GM19397 (cell line): Measurements from ENCODE around the gene UNC13C.

Source experiments
- ATAC-seq: cut with Tn5 transposase; IDR thresholded peaks from one replicate; pipeline ENCODE4 v1.9.1; 2021; ENCODE audit warnings: mild to moderate bottlenecking, moderate library complexity; ENCODE audit not compliant: unreplicated experiment

UNC13C gene

DNA sequence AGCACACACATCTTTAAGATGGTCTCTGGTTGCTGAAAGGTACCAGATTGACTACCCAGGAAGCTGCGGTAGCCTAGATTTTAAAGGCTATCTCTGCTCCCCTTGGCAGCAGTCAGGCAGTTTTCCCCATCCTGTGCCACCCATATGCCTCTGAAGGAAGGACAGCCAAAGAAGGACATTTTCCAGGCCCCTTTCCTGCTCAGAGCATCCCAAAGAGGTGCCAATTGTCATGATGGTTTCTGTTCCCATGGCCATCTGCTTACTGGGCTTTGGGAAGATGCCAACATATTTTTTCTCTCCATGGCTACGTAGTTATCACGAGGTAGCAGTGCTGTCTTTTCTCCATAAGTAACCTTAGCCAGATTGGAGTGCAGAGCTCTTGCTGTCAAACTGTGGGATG, 39.7 kb downstream of the UNC13C start:
- ATAC-seq, result no peak

GRCh38 chr15:54026258-54026657, 48.0 kb downstream of the UNC13C start:
- no peak for ATAC-seq

GRCh38 chr15:54026891-54027290, 48.6 kb downstream of the UNC13C start:
- ATAC-seq, result no peak

DNA sequence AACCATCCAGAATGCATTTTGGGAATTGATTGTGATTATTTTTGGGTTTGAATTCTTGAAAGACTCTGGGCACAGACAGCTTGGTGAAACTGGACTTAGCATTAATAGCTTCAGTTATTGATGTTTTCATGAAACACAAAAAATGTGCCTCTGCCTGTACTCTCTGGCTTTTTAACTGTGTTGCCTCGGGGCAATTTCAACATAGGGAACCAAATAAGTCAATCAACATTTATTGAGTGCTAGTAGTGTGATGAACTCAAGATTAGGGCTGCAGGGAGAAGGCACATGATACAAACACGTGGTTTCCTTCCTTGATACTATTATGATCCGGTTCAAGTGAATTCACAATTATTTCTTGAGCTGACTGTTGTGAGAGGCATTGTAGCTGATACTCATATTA, 50.8 kb downstream of the UNC13C start:
- no peak for ATAC-seq

DNA sequence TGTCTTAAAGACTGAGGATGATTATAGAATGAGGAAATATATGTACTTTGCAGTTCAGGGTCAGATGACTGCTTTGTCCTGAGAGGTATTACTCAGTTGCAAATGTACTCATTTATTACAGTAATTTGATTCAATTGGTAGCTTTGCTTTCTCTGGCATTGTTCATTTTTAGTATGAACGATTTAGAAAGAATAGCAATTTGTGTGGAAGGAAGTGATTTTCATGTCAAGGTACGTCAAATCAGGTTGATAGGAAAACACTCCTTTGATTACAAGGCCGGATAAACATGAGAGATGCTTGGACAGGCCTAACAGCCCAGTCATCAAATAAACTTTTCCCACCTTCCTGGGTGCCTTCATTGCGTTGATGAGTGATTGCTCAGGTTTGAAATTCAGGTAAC, 53.8 kb downstream of the UNC13C start:
- ATAC-seq, result no peak

GRCh38 chr15:54033356-54033860, 55.2 kb downstream of the UNC13C start:
- no peak for ATAC-seq

GRCh38 chr15:54033869-54034458, 55.7 kb downstream of the UNC13C start:
- no peak for ATAC-seq

GRCh38 chr15:54035616-54036015, 57.4 kb downstream of the UNC13C start:
- no peak for ATAC-seq

DNA sequence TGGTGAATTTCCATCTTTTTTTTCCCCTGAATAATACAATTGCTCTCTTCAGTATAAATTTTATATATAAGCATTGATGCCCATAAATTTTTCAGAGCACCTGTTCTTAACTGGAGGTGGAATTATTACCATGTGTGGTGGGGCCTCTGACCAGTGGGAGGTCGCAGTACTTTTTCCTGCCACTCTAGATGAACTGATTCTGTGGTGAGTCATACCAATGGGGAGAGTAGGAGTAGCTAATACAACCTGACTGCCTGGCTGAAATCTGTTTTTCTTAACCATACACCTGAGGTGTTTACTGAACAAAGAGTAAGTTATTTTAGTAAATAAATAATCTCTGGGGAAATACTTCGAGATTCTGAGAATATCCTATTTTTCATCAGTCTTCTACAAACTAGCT, 67.2 kb downstream of the UNC13C start:
- no peak for ATAC-seq

GRCh38 chr15:54046093-54046492, 67.9 kb downstream of the UNC13C start:
- ATAC-seq, result no peak

- ATAC-seq, result no peak
Observed at GRCh38 chr15:54064365-54064764, 86.1 kb downstream of the UNC13C start.

DNA sequence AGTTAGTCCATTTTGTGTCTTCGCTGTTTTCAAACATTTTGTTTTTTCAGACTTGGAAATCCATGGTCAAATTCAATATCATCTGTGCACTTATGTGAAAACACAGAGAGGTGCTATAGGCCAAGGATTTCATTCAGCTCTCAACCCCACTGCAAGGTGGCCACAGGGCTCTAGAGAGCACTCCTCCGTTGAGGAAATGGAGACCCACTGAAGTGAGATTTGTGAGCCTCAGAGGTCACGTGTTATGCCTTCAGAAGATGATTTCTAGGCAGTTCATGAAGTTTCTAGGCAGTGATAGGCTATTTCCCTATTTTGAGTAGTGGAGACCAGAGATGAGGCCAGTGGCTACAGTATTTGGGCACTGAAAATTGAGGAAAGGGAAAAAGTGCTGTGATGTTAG, 88.2 kb downstream of the UNC13C start:
- no peak for ATAC-seq

- ATAC-seq, result peak; percentile 57
Observed at GRCh38 chr15:54082836-54083492, 104.7 kb downstream of the UNC13C start.

- no peak for ATAC-seq
Observed at GRCh38 chr15:54083501-54083900, 105.3 kb downstream of the UNC13C start.

- ATAC-seq, result no peak
Observed at GRCh38 chr15:54083991-54084390, 105.8 kb downstream of the UNC13C start.

DNA sequence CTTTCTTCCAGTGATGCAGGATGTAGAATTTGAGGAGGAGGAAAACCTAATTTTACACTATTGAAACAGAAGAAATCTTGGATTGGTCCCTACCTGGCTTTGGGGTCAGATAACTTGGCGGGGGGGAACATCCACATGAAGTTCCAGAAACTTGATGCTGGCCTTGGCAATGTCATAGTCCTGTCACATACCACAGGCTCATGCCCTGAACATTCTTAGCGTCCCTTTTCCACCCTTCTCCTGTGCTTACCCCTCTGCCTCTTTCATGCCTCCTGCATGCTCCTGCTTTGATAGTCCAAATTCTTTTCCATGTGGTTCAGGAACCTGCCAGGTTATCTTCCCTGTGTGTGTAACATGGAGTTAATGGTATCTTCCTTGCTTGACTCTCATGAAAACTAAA, 110.6 kb downstream of the UNC13C start:
- no peak for ATAC-seq

- no peak for ATAC-seq
Observed at GRCh38 chr15:54089776-54090175, 111.5 kb downstream of the UNC13C start.

DNA sequence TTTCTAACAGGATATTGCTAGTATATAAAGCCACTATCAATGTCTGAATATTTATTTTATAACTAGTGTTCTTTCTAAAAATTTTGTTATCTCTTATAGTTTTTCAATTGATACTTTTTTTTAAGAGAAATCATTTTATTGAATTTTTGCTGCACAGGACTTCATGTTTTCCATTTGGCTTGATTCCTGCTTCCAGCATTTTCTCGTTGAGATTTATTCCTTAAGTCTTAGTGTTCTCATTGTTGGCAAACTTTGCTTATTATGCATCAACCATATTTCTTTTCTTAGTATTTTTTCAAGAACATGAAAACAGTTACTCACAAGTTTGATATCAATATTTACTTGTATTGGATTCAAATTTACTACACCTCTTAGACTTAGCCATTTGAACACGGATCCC, 113.4 kb downstream of the UNC13C start:
- no peak for ATAC-seq

DNA sequence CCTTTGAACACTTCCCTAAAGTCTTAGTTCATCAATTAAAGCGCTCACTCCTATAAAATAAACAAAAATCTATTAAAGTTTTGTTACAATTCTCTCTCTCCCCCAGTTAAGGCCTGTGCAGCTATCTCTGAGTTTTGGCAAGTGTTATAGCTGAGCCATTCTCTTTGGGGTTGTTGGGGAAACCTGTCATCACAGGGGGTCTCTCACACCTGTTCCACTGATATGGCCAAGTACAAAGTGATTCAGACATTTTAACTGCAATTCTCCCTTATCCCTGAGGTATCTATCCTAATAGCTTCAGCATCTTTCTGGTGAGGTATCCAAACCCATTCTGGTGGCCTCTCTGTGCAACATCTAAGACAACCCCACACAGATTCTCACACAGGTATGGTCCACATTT, 116.4 kb downstream of the UNC13C start:
- no peak for ATAC-seq

GRCh38 chr15:54097019-54097418, 118.8 kb downstream of the UNC13C start:
- no peak for ATAC-seq

DNA sequence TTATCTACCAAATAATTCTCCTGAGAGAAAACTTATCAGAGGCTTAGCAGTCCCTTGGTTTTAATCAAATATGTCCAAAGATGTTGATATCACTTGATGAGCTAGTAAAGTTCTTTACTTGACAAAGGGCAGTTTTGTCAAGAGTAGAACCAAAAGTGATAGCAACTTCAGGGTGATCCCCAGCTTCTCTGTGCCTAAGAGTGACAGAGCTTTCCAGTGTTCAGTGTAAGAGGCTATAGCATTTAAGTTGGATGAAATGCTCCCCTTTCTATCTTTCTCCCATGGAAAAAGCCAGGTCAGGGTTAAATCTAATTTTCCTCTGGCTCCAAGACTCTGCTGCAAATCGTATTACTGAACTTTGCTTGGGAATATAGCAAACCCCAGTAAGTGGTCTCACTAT, 120.8 kb downstream of the UNC13C start:
- no peak for ATAC-seq

DNA sequence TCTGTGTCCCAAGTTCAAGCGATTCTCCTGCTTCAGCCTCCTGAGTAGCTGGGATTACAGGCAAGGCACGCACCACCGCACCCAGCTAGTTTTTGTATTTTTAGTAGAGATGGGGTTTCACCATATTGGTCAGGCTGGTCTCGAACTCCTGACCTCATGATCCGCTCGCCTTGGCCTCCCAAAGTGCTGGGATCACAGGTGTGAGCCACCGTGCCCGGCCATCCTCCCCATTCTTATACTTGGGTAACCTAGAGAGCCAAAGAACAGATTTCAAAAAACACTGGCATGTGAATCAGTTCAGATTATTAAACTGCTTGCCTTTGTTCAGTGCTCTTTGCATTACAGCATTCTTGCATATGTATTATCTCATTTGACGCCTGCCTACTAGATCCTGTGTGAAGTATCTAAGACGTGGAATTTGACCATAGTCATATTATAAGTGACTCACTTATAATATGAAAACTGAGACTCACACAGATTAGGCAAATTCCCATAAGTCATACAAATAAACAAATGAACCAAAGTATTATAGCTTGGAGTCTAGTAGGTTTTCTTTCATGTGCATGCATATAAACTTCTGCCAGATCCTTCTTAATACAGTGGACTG, 123.5 kb downstream of the UNC13C start:
- no peak for ATAC-seq
